Endothelial cell of hepatic sinusoid (primary cell): ENCODE measurements around the gene LTBP1.
"Not testable (repeated sequence)": the region's sequence is repeated elsewhere in the genome, so short reads cannot be mapped to it uniquely, and the experiment has no call there.

Experiments
- in situ Hi-C: cut with HindIII; loops from 2 replicates; pipeline ENCODE4 v1.10.0; 2017; ENCODE audit warnings: low sequenced_read_pairs

The LTBP1 gene

GRCh38 chr2:33215299-33215698, 268.5 kb downstream of the LTBP1 start:
- in situ Hi-C loops = no loop called here

GRCh38 chr2:33215983-33216382, 269.2 kb downstream of the LTBP1 start:
- in situ Hi-C loops = no loop called here

GRCh38 chr2:33216508-33217182, 269.9 kb downstream of the LTBP1 start:
- in situ Hi-C loops = no loop called here

- in situ Hi-C loops = no loop called here
Measured at GRCh38 chr2:33217406-33217805, 270.7 kb downstream of the LTBP1 start.

- in situ Hi-C loops = no loop called here
Measured at GRCh38 chr2:33219114-33219513, 272.4 kb downstream of the LTBP1 start.

- in situ Hi-C loops = no loop called here
Measured at GRCh38 chr2:33219850-33220275, 273.1 kb downstream of the LTBP1 start.

GRCh38 chr2:33220533-33220932, 273.8 kb downstream of the LTBP1 start:
- in situ Hi-C loops = no loop called here

- in situ Hi-C loops = no loop called here
Measured at GRCh38 chr2:33221046-33221784, 274.5 kb downstream of the LTBP1 start.

- in situ Hi-C loops = no loop called here
Measured at GRCh38 chr2:33222309-33222708, 275.6 kb downstream of the LTBP1 start.

GRCh38 chr2:33223856-33224255, 277.1 kb downstream of the LTBP1 start:
- in situ Hi-C loops = no loop called here

GRCh38 chr2:33225350-33225749, 278.6 kb downstream of the LTBP1 start:
- in situ Hi-C loops = no loop called here

GRCh38 chr2:33226546-33226945, 279.8 kb downstream of the LTBP1 start:
- in situ Hi-C loops = no loop called here

GRCh38 chr2:33229646-33230045, 282.9 kb downstream of the LTBP1 start:
- in situ Hi-C loops = no loop called here

GRCh38 chr2:33230195-33230594, 283.4 kb downstream of the LTBP1 start:
- in situ Hi-C loops = no loop called here

- in situ Hi-C loops = no loop called here
Measured at GRCh38 chr2:33230842-33231241, 284.1 kb downstream of the LTBP1 start.

GRCh38 chr2:33235559-33235958, 288.8 kb downstream of the LTBP1 start:
- in situ Hi-C loops = not testable (repeated sequence)

GRCh38 chr2:33236482-33237385, 290.0 kb downstream of the LTBP1 start:
- in situ Hi-C loops = no loop called here

GRCh38 chr2:33238111-33238510, 291.4 kb downstream of the LTBP1 start:
- in situ Hi-C loops = no loop called here

GRCh38 chr2:33240178-33240577, 293.4 kb downstream of the LTBP1 start:
- in situ Hi-C loops = no loop called here

GRCh38 chr2:33241072-33241471, 294.3 kb downstream of the LTBP1 start:
- in situ Hi-C loops = no loop called here

GRCh38 chr2:33241581-33241980, 294.8 kb downstream of the LTBP1 start:
- in situ Hi-C loops = no loop called here
